A549 (cell line): ENCODE measurements around the gene DPP10.

Experiments used
- CBX8 ChIP-seq: fragments of 200-600 bp; sonication (generic); IDR thresholded peaks from 2 replicates; pipeline ENCODE4 v1.6.1; 2016
- CHD4 ChIP-seq: fragments of 200-600 bp; sonication (generic); IDR thresholded peaks from 2 replicates; pipeline ENCODE4 v1.6.1; 2016; ENCODE audit warnings: antibody characterized with exemption, mild to moderate bottlenecking, borderline replicate concordance
- CTCF ChIP-seq: fragments of >200 bp; sonication (Bioruptor Twin); formaldehyde crosslinking; IDR thresholded peaks from 3 replicates; pipeline ENCODE4 v1.5.1; 2016
- GATA3 ChIP-seq: IDR thresholded peaks from 2 replicates; pipeline ENCODE4 v1.6.1; 2012; ENCODE audit warnings: borderline replicate concordance
- KDM1A ChIP-seq: fragments of 200-600 bp; sonication (generic); IDR thresholded peaks from 2 replicates; pipeline ENCODE4 v1.6.1; 2016; ENCODE audit warnings: low read depth, mild to moderate bottlenecking
- MYC ChIP-seq: IDR thresholded peaks from 2 replicates; pipeline ENCODE4 v1.6.1; 2012; ENCODE audit warnings: mild to moderate bottlenecking, inconsistent platforms, low read length, improper control_type of control experiment, borderline replicate concordance
- POLR2A ChIP-seq: IDR thresholded peaks from 2 replicates; pipeline ENCODE4 v1.6.1; 2012; ENCODE audit warnings: mild to moderate bottlenecking, low read length
- REST ChIP-seq: fragments of 200-600 bp; sonication (generic); IDR thresholded peaks from 2 replicates; pipeline ENCODE4 v1.6.1; 2016; ENCODE audit warnings: antibody characterized with exemption, mild to moderate bottlenecking, moderate library complexity
- SMC3 ChIP-seq: fragments of >200 bp; sonication (Bioruptor Twin); formaldehyde crosslinking; IDR thresholded peaks from 3 replicates; pipeline ENCODE4 v1.6.1; 2018; ENCODE audit warnings: inconsistent platforms
- ZSCAN20 ChIP-seq: fragments of 250-450 bp; sonication (Bioruptor Pico); IDR thresholded peaks from 2 replicates; pipeline ENCODE4 v1.8.0; 2022; ENCODE audit warnings: mild to moderate bottlenecking, moderate library complexity
- TF ChIP-seq, protein P1 (sequence below): IDR thresholded peaks from 2 replicates; pipeline ENCODE4 v1.6.1; 2012

GRCh38 chr2:114426756-114427155 is 15.7 kb upstream of the DPP10 start:
- TF ChIP-seq, protein P1, sequence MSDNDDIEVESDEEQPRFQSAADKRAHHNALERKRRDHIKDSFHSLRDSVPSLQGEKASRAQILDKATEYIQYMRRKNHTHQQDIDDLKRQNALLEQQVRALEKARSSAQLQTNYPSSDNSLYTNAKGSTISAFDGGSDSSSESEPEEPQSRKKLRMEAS, result no peak
- no peak for TF ChIP-seq CTCF
- no peak for TF ChIP-seq CBX8
- TF ChIP-seq CHD4, result no peak
- no peak for TF ChIP-seq ZSCAN20 (CRISPR knock-in tag)
- no peak for TF ChIP-seq POLR2A
- TF ChIP-seq GATA3, result no peak
- no peak for TF ChIP-seq SMC3
- TF ChIP-seq MYC, result no peak
- TF ChIP-seq REST, result no peak
- no peak for TF ChIP-seq KDM1A
